ENCODE measurements around the gene CFAP73.

CFAP73 gene

DNA sequence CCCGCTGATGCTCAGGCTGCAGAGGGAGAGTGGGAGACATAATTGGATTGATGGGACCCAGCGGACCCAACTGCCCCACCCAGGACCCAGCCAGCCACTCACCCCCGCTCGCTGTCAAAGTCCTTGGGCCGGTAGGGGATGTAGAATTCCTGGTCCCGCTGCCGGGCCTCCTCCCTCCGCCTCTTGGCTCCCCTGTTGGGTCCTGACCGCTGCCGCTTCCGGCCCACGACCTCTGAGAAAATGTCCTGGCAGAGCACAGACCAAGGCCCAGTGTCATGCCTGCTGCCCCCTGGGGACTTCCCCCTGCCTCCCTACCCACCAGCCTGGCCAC is 13.5 kb downstream of the CFAP73 start:
- no peak for DNase-seq (ENCODE audit: low read depth, low spot score)

DNA sequence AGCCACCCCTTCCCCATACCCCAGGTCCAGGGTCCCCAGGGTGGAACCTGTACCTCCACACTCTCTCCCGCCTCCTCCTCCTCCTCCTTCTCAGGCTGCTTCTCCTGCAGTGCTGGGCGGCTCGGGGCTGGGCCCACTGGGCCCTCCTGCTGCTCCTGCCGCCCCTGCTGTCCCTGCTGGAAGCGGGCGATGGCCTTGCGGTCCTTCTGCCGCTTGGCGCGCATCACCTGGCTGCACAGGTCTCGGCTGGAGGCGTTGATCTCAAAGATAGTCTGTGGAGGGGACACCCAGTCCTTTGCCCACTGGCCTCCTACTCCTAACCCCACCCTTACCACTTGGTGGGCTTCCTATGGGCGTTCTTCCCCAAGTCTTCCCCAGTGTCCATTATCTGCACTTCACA is 14.5 kb downstream of the CFAP73 start:
- DNase-seq (ENCODE audit: low read depth, low spot score) = no peak

DNA sequence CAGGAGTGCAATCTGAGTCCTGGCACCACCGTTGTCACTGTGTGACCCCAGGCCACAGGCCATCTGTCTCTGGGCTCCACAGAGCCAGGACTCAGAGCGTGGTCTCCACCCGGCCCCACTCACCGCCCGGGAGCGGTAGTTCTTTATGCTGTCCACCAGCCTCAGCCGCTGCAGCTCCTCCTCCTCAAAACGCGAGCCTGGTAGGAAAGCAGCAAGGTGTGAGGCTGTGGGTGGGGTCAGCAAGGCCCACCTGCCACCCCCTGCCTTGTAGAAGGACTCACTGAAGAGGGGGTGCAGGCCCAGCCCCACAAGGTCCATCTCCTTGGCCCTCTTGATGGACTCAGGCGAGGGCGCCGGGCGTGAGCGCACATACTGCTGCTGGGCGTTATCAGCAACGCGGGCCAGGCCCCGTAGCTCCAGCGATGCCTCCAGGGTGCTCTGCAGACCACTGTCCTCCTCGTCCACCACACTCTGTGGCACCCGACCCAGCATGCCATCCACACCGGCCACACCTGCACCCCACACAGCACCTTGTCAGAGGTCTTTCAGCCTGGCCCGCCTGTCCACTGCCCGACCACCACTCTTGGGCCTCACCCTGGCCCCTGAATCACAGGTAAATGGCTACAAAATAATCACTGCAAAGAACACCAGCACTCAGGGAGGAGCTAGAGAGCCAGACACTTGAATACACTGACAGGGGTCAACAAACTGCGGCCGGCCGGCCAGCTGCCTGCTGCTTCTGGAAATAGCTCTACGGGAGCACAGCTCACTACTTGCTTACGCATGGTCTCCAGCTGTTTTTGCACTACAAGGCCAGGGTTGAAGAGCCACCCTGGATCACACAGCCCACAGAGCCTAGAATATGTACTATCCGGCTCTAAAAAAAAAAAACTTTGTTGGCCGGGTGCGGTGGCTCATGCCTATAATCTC is 16.3 kb downstream of the CFAP73 start:
- peak; percentile 74 for DNase-seq (ENCODE audit: low read depth, low spot score)

DNA sequence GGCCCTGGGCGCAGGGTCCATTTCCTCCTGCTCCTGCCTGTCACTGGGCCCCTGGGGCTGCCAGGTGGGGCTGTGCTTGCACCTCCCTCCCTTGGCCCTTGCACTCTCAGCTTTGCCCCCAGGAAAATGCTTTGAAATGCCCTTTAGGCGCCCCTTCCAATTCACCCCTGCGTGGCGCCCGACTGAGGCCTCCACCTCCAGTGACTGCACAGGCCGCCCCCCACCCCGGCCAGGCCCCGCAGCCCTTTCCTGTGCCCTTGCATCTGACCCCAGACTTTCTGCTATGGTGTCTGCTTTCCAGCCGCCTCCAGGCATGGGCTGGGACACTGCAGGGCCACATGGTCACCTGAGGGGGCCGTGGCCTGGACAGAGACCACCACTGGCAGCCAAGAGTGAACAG is 18.3 kb downstream of the CFAP73 start:
- no peak for DNase-seq (ENCODE audit: low read depth, low spot score)

DNA sequence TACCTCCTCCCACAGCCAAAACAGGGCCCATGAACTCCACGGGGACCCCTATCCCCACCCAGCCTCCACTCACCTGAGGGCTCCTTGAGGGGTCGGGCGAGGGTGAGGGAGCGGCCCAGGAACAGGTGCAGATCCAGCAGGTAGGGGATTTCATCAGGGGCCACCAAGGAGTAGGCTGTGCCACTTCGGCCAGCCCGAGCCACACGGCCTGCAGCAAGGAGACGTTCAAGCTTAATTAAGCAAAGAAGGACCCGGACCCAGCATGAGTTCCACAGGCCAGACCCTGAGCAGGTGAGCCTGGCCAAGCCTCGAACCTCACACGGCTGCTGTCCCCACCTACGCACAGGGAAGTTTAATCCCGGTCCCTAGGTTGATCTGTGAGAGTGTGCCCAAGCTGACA is 20.2 kb downstream of the CFAP73 start:
- DNase-seq (ENCODE audit: low read depth, low spot score) = no peak

DNA sequence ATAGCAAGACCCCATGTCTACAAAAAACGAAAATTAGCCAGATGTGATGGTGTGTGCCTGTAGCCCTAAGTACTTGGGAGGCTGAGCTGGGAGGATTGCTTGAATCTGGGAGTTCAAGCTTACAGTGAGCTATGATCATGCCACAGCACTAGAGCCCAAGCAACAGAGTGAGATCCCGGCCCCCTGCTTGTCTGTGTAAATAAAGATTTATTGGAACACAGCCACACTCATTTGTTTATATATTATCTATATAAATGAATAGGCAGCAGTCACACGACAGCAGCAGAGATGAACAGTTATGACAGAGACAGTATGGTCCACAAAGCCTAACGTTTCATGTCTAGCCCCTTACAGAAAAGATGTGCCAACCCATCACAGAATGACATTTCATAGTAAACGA is 20.9 kb downstream of the CFAP73 start:
- no peak for DNase-seq (ENCODE audit: low read depth, low spot score)

DNA sequence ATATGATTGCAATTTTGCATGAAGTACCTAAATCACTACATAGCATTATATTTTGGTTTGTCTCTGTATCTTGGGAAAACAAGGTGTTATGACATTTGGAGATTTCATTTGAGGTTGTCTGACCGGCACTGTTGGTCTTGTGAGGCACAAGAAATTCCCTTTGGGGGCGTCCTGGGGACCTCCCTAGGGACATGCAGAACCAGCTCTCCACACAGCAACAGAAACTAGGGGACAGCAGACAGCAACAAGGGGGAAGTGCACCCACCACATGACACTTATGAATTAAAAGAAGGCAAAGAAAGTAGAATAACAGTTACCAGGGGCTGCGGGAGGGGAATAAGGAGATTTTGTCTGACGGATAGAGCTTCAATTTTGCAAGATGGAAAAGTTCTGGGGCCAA is 21.4 kb downstream of the CFAP73 start:
- no peak for DNase-seq (ENCODE audit: low read depth, low spot score)

DNA sequence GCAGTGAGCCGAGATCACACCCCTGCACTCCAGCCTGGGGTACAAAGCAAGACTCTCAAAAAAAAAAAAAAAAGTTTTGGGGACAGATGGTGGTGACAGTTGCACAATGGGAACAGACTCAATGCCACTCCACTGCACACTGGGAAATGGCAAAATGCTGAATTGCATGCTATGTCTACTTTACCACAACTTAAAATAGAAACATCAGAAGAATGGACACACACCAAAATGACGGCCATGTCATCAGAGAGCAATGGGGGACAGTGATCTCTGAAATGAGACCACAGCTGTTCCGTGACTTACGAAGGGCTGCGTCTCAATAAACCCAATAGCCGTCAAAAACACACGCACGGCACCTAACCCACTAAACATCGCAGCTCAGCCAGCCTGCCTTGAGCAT is 22.0 kb downstream of the CFAP73 start:
- DNase-seq (ENCODE audit: low read depth, low spot score) = no peak

DNA sequence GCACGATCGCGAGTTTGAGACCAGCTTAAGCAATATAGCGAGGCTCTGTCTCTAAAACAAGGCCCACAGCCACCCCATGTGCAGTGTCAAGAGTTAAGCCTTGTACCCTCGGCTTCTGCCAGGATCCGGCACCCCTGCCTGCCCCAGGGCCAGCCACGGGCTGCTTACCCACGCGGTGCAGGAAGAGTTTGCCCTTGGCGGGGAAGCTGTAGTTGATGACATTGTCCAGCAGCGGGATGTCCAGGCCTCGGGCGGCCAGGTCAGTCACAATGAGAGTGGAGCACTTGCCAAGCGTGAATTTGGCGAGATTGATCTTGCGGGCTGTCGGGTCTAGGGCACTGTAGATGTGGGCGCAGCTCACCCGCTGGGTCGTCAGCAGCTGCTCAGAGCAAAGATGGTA is 22.7 kb downstream of the CFAP73 start:
- DNase-seq (ENCODE audit: low read depth, low spot score) = no peak

DNA sequence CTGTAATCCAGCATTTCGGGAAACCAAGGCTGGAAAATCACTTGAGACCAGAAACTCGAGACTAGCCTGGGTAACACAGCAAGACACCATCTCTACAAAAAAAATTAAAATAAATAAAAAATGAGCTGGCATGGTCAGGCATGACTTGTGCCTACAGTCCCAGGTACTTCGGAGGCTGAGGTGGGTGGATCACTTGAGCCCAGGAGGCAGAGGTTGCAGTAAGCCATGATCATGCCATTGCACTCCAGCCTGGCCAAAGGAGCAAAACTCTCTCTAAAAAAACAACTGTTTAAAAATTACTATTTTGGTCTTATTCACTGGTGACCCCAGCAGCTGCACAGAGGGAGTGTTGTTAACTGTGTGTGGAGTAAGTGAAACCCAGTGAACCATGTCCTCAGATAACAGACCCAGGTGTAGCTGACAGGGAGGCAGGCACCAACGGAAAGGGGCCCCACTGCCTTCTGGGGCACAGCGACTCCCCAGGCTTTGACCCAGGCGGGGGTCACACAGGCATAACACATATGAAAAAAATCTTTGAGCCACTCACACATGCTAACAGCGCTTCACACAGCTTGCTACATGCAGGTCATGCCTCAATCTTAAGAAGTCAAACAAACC is 23.7 kb downstream of the CFAP73 start:
- DNase-seq (ENCODE audit: low read depth, low spot score) = no peak

DNA sequence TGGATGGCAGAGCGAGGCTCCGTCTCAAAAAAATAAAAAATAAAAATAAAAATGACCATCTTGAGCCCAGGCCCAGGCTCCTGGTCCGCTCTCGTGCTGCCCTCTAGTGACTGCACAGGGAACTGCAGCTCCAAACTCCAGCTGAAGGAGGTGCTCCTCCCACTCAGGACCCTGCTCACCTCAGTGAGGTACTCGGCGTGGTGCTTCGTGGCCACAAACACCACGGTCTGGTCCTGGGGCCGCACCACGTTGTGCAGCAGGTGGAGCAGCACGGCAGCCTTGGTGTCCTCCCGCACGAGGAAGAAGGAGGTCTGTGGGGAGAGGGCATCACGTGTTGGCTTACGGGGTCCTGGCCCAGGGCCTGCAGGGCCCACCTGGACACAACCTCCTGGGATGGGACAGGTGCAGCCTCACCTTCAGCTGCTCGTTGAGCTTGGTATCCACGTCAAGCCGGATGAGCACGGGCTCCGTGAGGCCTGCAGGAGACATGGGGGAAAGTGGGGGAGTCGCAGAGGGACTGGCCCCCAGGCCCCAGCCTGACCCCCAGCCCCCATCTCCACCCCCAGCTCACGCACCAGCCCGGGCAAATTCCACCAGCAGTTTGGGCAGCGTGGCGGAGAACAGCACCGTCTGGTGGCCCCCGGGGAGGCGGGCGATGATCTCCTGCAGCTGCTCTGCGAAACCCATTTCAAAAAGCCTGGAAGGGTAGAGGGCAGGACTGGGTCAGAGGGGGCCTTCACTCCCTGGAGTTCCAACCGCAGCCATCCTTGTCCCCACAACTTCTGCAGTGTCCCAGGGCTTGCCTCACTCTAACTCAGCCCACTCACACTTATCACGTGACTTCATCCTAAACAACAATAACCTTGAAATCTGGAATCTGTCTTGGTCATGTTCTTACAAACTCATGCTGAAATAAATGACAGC is 25.2 kb downstream of the CFAP73 start:
- DNase-seq (ENCODE audit: low read depth, low spot score) = no peak

DNA sequence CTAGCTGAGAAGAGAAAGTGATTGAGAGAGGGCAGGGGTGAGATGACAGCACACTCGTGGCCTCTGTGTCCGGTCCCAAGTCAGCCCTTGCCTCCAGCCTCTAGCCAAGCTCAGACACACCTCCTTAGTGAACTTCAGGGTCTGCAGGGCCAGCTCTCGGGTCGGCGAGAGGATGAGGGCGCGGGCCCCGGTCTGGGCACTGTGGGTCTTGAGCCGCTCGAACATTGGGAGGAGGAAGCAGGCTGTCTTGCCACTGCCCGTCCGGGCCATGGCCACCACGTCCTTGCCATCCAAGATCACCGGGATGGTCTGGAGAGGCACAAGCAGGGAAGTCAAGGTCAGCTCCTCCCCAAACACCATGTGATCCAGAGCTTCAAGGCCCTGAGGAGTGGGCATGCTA is 29.5 kb downstream of the CFAP73 start:
- DNase-seq (ENCODE audit: low read depth, low spot score) = no peak

DNA sequence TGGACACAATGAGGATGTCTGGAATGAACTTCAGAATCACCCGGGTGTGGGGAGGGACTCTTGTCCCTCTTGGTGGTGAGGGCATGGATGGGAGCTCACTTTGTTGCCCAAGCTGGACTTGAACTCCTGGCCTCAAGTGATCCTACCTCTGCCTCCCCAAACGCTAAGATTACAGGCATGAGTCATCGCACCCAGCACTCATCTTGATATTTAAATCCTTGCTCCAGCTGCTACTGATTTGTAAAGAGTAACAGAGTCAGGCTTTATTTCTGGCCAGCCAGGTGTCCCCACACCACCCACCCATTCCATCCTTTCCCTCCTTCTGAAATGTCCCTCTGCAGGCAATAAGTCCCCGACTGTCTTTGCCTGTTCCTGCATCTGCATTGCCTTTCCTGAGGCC is 30.8 kb downstream of the CFAP73 start:
- no peak for DNase-seq (ENCODE audit: low read depth, low spot score)

DNA sequence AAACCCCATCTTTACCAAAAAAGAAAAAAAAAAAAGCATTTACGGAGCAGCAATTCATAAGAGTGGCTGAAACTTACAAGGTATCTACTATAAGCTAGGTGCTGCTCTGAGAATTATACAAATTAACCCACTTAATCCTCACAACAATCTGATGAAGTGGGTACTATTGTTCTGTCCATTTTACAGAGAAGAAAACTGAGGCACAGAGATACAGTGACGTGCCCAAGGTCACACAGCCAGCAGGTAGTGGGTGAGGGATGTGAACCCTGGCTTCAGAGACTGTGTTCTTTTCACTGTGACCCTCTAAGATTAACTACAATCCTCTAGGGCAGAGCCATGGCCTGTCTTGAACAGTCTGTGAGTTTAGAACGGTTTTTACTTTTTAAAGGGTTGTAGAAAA is 32.5 kb downstream of the CFAP73 start:
- DNase-seq (ENCODE audit: low read depth, low spot score) = no peak

DNA sequence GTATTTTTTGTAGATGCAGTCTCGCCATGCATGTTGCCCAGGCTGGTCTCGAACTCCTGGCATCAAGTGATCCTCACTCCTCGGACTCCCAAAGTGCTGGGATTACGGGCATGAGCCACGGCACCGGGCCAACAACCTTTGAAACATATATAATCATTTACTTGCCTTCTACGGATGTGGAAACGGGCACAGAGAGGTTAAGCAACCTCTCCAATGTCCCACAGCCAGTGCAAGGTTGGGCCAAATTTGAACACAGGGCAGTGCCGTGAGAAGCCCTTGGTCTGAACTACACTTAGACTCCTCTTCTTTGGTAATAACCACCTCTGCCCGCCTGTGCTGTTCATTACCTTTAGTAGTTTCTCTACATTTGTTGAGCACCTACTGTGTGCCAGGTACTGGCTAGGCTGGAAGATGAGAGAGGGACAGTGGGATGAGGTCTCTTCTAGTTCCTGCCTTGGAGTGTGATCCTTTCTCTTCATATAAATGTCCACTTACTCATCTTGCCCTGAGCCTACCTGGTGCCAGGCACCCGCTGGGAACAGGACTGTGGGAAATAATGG is 33.6 kb downstream of the CFAP73 start:
- DNase-seq (ENCODE audit: low read depth, low spot score) = no peak

DNA sequence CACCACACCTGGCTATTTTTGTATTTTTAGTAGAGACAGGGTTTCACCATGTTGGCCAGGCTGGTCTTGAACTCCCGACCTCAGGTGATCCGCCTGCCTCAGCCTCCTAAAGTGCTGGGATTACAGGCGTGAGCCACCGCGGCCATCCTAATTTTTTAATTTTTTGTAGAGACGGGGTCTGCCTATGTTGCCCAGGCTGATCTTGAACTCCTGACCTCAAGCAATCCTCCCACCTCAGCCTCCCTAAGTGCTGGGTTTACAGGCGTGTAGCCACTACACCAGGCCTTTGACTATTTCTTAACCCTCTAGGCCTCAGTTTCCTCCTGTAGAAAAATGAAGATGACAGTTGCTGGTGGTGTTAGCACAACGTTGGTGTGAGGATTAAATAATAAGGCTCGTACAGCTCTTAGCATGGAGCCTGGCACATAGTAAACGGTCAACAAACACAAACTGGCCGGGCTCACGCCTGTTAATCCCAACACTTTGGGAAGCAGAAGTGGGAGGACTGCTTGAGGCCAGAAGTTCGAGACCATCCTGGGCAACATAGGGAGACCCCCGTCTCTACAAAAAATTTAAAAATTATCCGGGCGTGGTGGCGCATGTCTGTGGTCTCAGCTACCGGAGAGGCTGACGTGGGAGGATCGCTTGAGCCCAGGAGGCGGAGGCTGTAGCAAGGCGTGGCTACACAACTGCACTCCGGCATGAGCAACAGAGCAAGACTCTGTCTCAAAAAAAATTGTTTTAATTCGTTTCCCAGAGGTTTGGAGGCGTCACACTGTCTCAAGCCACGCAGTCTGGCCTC is 34.8 kb downstream of the CFAP73 start:
- no peak for DNase-seq (ENCODE audit: low read depth, low spot score)

DNA sequence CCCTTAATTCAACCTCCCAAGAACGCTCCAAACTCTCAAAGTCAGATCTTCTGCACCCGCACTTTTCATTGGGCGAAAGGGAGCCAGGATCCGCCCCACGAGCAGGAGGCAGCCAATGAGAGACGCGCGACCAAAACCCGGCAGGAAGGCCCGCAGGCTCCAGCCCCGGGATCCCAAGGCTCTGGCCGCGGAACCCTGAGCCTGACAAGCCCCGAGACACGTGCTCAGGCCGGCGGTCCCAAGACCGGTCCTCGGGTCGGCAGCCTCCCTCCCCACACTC is 35.3 kb downstream of the CFAP73 start:
- peak; percentile 66 for DNase-seq (ENCODE audit: low read depth, low spot score)

DNA sequence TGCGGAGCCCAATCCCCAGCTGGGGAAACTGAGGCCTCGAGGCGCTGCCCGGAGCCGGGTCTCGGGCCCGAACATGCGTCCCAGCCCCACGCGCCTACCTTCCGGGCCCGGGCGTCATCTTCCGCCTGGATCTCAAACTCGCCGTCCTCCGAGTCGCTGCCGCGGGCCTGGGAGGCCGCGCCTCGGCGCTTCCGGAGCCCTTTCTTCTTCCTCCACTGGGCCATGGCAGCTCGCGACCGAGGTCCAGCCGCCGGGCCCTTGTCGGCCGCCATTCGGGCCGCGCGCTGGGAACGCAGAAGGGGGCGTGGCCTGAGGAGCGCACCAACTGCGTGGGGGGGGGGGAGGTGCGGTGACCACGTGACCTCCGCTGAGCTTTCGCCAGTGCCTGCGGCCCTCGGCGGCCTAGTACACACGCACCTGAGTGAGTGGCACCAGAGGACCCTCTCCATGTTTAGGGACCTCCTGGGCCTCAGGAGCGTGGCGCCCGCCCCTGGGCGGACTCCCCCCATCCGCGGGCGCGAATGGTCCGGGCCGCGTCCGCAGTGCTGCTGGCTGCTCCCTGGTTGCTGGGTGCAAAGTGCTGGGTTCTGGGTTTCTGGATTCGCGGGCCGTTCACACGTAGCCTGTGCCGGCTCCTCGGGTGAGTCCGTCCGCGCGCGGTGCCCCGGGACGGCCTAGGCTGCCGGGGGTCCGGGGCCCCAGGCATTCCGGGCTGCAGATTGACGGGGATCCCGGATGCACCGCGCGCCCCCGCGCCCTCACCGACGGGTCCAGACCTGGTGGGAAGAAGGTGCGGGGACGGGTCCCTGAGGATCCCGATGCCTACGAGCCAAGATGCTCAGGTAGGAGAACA is 35.9 kb downstream of the CFAP73 start, which contains the start of the genes DDX54 and RITA1:
Gene DDX54 (minus strand): TSS at position 299 of the 853 bp plus-strand sequence. CDS start 27 bp downstream, at position 272.
Gene RITA1 (plus strand): TSS at position 542 of the 853 bp plus-strand sequence. CDS start 1,026 bp downstream, outside the sequence.
- peak; percentile 57 for DNase-seq (ENCODE audit: low read depth, low spot score)

DNA sequence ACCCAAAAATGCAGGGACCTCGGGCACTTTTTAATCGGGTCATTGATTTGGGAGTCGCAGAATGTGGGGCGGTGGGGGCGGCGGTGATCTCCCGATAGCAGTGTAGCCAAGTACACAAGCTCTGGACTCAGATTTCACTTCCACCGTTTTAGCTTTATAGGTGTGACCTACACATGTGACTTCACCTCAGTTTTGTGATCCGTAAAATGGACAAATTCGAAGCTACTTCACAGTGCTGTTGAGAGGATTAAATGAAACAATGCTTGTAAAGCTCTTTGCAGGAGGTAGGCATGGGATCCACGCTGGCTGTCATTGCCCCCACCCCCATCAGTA is 36.5 kb downstream of the CFAP73 start:
- no peak for DNase-seq (ENCODE audit: low read depth, low spot score)

DNA sequence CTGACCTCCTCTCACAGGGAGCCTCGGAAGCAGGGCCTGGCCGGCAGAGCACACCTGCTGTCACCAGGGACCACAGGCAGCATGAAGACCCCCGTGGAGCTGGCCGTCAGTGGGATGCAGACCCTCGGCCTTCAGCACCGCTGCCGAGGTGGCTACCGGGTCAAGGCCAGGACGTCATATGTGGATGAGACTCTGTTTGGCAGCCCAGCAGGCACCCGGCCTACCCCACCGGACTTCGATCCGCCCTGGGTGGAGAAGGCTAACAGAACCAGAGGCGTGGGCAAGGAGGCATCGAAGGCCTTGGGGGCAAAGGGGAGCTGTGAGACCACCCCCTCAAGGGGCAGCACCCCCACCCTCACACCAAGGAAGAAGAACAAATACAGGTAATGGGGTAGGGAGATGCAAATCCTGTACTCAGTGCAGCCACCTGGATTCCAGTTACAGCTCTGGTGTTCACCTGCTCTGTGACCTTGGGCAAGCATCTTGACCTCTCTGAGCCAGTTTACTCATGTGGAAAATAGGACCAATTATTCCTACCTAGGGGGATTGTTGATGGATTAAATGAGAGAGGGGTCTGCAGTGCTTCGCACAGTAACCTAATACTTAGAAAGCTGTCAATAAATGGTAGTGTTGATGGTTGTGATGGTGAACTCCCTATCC is 37.3 kb downstream of the CFAP73 start:
- no peak for DNase-seq (ENCODE audit: low read depth, low spot score)
